Prostate gland (tissue), 2 donors: ENCODE results near the gene LSM8. TPM values are rescaled to one million over a fixed set of nuclear protein-coding genes. Genes with fewer than 3 reads are reported as not detected.

Experiments
- DNase-seq: peaks from one replicate; pipeline ENCODE4 v3.0.0-alpha.2; 2019; ENCODE audit warnings: low spot score
- H3K27ac ChIP-seq, 2 donors: fragments of 200-600 bp; sonication (generic); 2 replicates each; pipeline ENCODE4 v1.5.1; 2017 to 2019
- H3K27me3 ChIP-seq: fragments of 200-600 bp; sonication (generic); replicated peaks from 2 replicates; pipeline ENCODE4 v1.5.1; 2019; ENCODE audit not compliant: insufficient read depth
- H3K36me3 ChIP-seq, 2 donors: fragments of 200-600 bp; sonication (generic); 1 replicate in 1 of 2; 2 replicates in 1 of 2; pipeline versions ENCODE4 v1.5.1 to v1.8.1; 2017 to 2019
- H3K4me1 ChIP-seq: fragments of 200-600 bp; sonication (generic); replicated peaks from 2 replicates; pipeline ENCODE4 v1.5.1; 2019
- H3K4me3 ChIP-seq, 2 donors: fragments of 200-600 bp; sonication (generic); 2 replicates each; pipeline ENCODE4 v1.5.1; 2017 to 2019
- H3K9me3 ChIP-seq: fragments of 200-600 bp; sonication (generic); 2 replicates; pipeline ENCODE4 v1.5.1; 2017
- POLR2A ChIP-seq: fragments of 450-650 bp; IDR thresholded peaks from one replicate; pipeline ENCODE4 v1.6.1; 2016; ENCODE audit warnings: antibody characterized with exemption, mild to moderate bottlenecking
- POLR2AphosphoS5 ChIP-seq: sonication (generic); formaldehyde crosslinking; IDR thresholded peaks from one replicate; pipeline ENCODE4 v1.6.1; 2017; ENCODE audit warnings: antibody characterized with exemption
- WGBS: methylation state at CpG from one replicate; pipeline ENCODE4 v1.1.5; 2018; 5-methylcytosine and 5-hydroxymethylcytosine counted together
- intact Hi-C: fragments of 100-400 bp; cut with DNase I; formaldehyde crosslinking; loops from one replicate; pipeline ENCODE4 v1.14.2; 2022
- total RNA-seq, 2 donors: library from RNA; depleted of rRNA; stranded (reverse); fragments of >200 nt; gene quantifications; one replicate each; pipeline ENCODE4 v1.1.0, GENCODE V29; 2016
- TF ChIP-seq, protein P1 (sequence below), 4 experiments: fragments of 200-600 bp in 2 of 4; fragments of 450-650 bp in 2 of 4; sonication (generic) in 2 of 4; IDR thresholded peaks; 1 replicate in 3 of 4; 2 replicates in 1 of 4; pipeline ENCODE4 v1.5.1; 2016 to 2019; ENCODE audit warnings: antibody characterized with exemption in 4 of 4, mild to moderate bottlenecking in 2 of 4, moderate library complexity in 2 of 4

LSM8 gene
- total RNA-seq, 2 donors from 2014 or later, result 24.8 to 29.3 TPM

DNA sequence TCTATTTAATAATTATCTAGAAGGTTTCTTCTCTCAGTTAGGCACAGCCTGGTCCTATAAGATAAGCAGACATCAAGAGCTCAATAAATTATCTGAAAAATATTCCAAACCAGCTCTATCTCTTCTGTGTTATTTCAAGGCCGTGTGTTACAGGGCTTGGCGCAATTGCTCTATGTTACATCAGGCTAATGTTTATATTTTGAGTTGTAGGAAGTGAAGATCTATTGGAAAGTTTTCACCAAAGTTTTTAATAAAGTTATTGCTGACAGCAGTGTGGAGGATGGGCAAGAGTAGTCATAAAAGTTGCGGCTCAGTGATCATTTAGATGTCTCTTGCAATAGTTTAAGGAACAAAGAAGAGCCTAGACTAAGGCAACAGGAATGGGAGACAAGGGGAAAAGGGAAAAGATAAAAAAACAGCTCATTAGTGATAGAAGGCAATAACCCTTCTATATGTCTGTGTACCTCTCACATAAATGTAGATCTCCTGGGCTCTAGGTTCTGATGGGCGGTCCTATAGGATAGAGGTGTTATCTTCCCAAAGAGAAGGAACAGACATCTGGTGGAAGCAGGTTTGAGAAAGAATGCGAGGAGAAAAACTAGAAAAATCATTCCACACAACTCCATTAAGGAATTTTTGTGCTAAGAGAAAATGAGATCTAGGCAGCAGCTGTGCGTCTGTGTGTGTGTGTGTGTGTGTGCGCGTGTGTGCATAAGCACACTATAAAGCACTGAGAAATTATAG lies 34.6 kb downstream of the LSM8 start:
- TF ChIP-seq, protein P1, sequence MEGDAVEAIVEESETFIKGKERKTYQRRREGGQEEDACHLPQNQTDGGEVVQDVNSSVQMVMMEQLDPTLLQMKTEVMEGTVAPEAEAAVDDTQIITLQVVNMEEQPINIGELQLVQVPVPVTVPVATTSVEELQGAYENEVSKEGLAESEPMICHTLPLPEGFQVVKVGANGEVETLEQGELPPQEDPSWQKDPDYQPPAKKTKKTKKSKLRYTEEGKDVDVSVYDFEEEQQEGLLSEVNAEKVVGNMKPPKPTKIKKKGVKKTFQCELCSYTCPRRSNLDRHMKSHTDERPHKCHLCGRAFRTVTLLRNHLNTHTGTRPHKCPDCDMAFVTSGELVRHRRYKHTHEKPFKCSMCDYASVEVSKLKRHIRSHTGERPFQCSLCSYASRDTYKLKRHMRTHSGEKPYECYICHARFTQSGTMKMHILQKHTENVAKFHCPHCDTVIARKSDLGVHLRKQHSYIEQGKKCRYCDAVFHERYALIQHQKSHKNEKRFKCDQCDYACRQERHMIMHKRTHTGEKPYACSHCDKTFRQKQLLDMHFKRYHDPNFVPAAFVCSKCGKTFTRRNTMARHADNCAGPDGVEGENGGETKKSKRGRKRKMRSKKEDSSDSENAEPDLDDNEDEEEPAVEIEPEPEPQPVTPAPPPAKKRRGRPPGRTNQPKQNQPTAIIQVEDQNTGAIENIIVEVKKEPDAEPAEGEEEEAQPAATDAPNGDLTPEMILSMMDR (IDR thresholded peaks at IDR 0.05), result no peak
- no peaks in the 10 kb centered on the region for H3K4me1 ChIP-seq
- intact Hi-C loops, result no loop called here

DNA sequence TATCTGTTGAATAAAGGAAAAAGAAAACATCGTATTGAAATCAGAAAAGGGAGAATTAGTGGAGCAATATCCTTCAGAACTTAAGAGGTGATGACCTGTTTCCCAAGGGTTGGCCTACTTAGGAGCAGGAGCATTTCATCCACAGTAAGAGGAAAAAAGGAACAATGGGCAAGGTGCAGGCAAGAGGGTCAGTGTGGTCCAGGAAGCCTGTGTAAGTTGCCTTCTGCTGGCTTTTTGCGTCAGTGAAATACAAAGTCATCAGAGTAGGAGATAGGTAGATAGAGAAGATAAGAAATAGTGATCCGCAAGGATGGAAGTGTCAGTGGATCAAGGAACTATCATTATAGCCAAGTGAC lies 35.2 kb downstream of the LSM8 start:
- H3K9me3 ChIP-seq, result no peaks in the 10 kb centered on the region
- no peaks in the 10 kb centered on the region for H3K4me1 ChIP-seq
- no peak overlapping the region for H3K4me3 ChIP-seq
- TF ChIP-seq, protein P1 (IDR thresholded peaks at IDR 0.05), result no peak
- TF ChIP-seq POLR2AphosphoS5 (no peak), POLR2A (no peak)
- H3K27me3 ChIP-seq, result no peaks in the 10 kb centered on the region
- WGBS, result 95% methylated on average over 3 of the region's 3 CpGs
- intact Hi-C loops, result no loop called here
- no peak for DNase-seq
- no peak overlapping the region for H3K27ac ChIP-seq
- no peaks in the 10 kb centered on the region for H3K36me3 ChIP-seq

More for the DNA sequence above, 34.6 kb downstream of the LSM8 start:
- WGBS, result 78% methylated on average over 8 of the region's 8 CpGs
- Histone ChIP-seq H3K4me3 (no peak overlapping the region), H3K27me3 (no peaks in the 10 kb centered on the region), H3K27ac (no peak overlapping the region), H3K36me3 (no peaks in the 10 kb centered on the region), H3K9me3 (no peaks in the 10 kb centered on the region)
- DNase-seq, result no peak

DNA sequence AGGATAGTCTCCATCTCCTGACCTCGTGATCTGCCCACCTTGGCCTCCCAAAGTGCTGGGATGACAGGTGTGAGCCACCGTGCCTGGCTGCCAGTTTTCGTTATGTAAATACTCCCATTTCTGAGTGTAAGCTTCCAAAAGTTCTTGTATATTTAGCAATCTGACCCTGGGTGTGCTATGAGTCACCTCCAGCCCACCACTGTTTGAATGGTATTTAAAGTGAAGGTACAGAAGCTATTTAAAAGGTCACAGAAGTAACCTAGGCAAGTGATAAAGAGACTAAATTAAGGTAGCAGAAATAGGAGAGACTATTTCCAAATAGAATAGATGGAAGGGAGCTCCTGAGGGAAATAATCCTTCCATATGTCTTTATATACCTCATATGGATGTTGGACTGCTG lies 36.6 kb downstream of the LSM8 start:
- Histone ChIP-seq H3K9me3 (no peaks in the 10 kb centered on the region), H3K36me3 (no peaks in the 10 kb centered on the region), H3K4me1 (no peaks in the 10 kb centered on the region), H3K4me3 (no peak overlapping the region), H3K27ac (no peak overlapping the region), H3K27me3 (no peaks in the 10 kb centered on the region)
- WGBS, result 72% methylated on average over 3 of the region's 3 CpGs
- intact Hi-C loops, result no loop called here
- no peak for TF ChIP-seq POLR2A
- TF ChIP-seq, protein P1 (IDR thresholded peaks at IDR 0.05), result no peak
- TF ChIP-seq POLR2AphosphoS5, result no peak
- DNase-seq, result no peak

DNA sequence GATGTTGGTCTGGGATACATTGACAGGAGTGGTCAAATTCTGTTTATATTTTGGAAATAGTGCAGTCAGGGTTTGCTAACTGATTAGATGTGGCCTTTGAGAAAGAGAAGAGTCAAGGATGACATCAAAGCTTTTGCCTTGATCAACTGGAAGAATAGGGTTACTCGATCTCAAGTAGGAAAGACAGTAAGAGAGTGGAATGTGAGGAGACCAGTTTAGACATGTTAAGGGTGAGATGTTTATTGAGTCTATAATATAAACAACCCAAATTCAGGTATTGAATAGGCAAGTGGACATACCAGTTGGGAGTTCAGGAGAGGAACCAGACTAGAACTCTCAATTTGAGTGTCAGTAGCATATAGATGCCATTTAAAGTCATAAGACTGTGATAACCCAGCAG lies 38.6 kb downstream of the LSM8 start:
- no peak overlapping the region for H3K4me3 ChIP-seq
- no peaks in the 10 kb centered on the region for H3K4me1 ChIP-seq
- H3K36me3 ChIP-seq, result no peaks in the 10 kb centered on the region
- TF ChIP-seq POLR2A (no peak), POLR2AphosphoS5 (no peak)
- TF ChIP-seq, protein P1 (IDR thresholded peaks at IDR 0.05), result no peak
- H3K9me3 ChIP-seq, result no peaks in the 10 kb centered on the region
- 73% methylated on average over 1 of the region's 1 CpG for WGBS
- intact Hi-C loops, result no loop called here
- no peaks in the 10 kb centered on the region for H3K27me3 ChIP-seq
- DNase-seq, result no peak
- no peak overlapping the region for H3K27ac ChIP-seq

DNA sequence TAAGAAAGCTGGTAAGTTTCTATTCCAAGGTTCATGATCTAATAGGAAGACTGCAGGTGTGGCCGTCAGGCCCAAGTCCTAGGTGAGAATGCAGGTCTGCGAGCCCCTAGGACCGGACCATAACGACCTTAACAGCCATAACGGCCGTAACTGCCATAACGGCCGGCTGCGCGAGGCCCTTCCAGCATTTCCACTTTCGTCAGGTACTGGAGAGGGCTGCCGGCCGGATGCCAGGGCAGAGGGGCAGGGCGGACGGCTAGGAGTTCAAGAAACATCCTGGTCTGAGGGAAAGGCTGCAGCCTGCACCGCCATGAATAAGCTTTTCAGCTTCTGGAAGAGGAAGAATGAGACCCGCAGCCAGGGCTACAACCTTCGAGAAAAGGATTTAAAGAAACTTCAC lies 40.6 kb downstream of the LSM8 start, which contains the start of gene ANKRD7:
Gene ANKRD7, plus strand, starts transcription at position 184 of the 400 bp plus-strand sequence. Its CDS starts 127 bp downstream, at position 311.
- 89% methylated on average over 18 of the region's 18 CpGs for WGBS
- Histone ChIP-seq H3K4me3 (no peak within 1 kb of the TSS), H3K9me3 (no peaks in the 10 kb centered on the region), H3K27me3 (no peaks in the 10 kb centered on the region), H3K27ac (no peak within 1 kb of the TSS), H3K36me3 (no peaks in the 10 kb centered on the region), H3K4me1 (no peaks in the 10 kb centered on the region)
- DNase-seq, result no peak
- intact Hi-C loops, result no loop called here
- no peak for TF ChIP-seq POLR2AphosphoS5
- TF ChIP-seq, protein P1 (IDR thresholded peaks at IDR 0.05), result no peak
- TF ChIP-seq POLR2A, result no peak
